ENCODE measurements around the gene TMOD3.

Gene TMOD3

GRCh38 chr15:51818150-51818549 lies 11.3 kb upstream of the TMOD3 start:
- Histone ChIP-seq H3K4me3 (ENCODE audit: insufficient read depth, low read length, poor library complexity, severe bottlenecking) (no peak overlapping the region), H3F3A (ENCODE audit: insufficient read depth) (no peaks in the 10 kb centered on the region), H3K27me3 (ENCODE audit: low read length) (no peaks in the 10 kb centered on the region), H3K4me2 (ENCODE audit: low read depth, low read length, poor library complexity, severe bottlenecking) (no peak overlapping the region), H3K79me2 (ENCODE audit: insufficient read depth, low read length) (no peaks in the 10 kb centered on the region), H2AFZ (ENCODE audit: low read depth, low read length, severe bottlenecking) (no peak overlapping the region), H3K9me2 (replicated peaks; ENCODE audit: insufficient read depth, low read length) (no peaks in the 10 kb centered on the region), H3K36me3 (ENCODE audit: low read length) (no peaks in the 10 kb centered on the region), H3K9me3 (ENCODE audit: insufficient read depth, low read length) (no peaks in the 10 kb centered on the region), H3K27ac (ENCODE audit: low read depth, low read length) (no peak overlapping the region), H3K9ac (ENCODE audit: low read length) (no peak overlapping the region), H4K20me1 (ENCODE audit: low read depth, low read length) (no peaks in the 10 kb centered on the region)
- no peak for TF ChIP-seq CTCF (IDR thresholded peaks at IDR 0.05; ENCODE audit: insufficient read depth, low read length, poor library complexity, severe bottlenecking)
- no peak for TF ChIP-seq EZH2phosphoT487 (conservative IDR thresholded peaks at IDR 0.05; ENCODE audit: low read length)

- no peak overlapping the region for H3K9ac ChIP-seq (ENCODE audit: low read length)
- TF ChIP-seq EZH2phosphoT487 (conservative IDR thresholded peaks at IDR 0.05; ENCODE audit: low read length), result no peak
- no peak for TF ChIP-seq CTCF (IDR thresholded peaks at IDR 0.05; ENCODE audit: insufficient read depth, low read length, poor library complexity, severe bottlenecking)
- H4K20me1 ChIP-seq (ENCODE audit: low read depth, low read length), result no peaks in the 10 kb centered on the region
- H2AFZ ChIP-seq (ENCODE audit: low read depth, low read length, severe bottlenecking), result no peak overlapping the region
- no peaks in the 10 kb centered on the region for H3K27me3 ChIP-seq (ENCODE audit: low read length)
- peaks cover 8% of the 10 kb centered on the region for H3K79me2 ChIP-seq (ENCODE audit: insufficient read depth, low read length)
- no peak overlapping the region for H3K4me3 ChIP-seq (ENCODE audit: insufficient read depth, low read length, poor library complexity, severe bottlenecking)
- H3K27ac ChIP-seq (ENCODE audit: low read depth, low read length), result no peak overlapping the region
- no peak overlapping the region for H3K4me2 ChIP-seq (ENCODE audit: low read depth, low read length, poor library complexity, severe bottlenecking)
- peaks cover 4% of the 10 kb centered on the region; the same call in 1 of the 2 replicates for H3F3A ChIP-seq (ENCODE audit: insufficient read depth)
- H3K9me2 ChIP-seq (replicated peaks; ENCODE audit: insufficient read depth, low read length), result no peaks in the 10 kb centered on the region
- no peaks in the 10 kb centered on the region for H3K9me3 ChIP-seq (ENCODE audit: insufficient read depth, low read length)
- no peaks in the 10 kb centered on the region for H3K36me3 ChIP-seq (ENCODE audit: low read length)
These were observed 3.8 kb upstream of the TMOD3 start for GRCh38 chr15:51825698-51826097.

- peak overlapping the region; percentile 97 for H3K4me2 ChIP-seq (ENCODE audit: low read depth, low read length, poor library complexity, severe bottlenecking)
- H3K9me3 ChIP-seq (ENCODE audit: insufficient read depth, low read length), result no peaks in the 10 kb centered on the region
- H3K4me3 ChIP-seq (ENCODE audit: insufficient read depth, low read length, poor library complexity, severe bottlenecking), result no peak overlapping the region
These were observed 655 bp upstream of the TMOD3 start for GRCh38 chr15:51828621-51829375.

More at GRCh38 chr15:51828621-51829375, 655 bp upstream of the TMOD3 start:
- Histone ChIP-seq H3K36me3 (ENCODE audit: low read length) (0 out of 2 replicates have a peak, but pooled peaks cover 5% of the 10 kb centered on the region), H3K9ac (ENCODE audit: low read length) (no peak overlapping the region), H3F3A (ENCODE audit: insufficient read depth) (peaks cover 4% of the 10 kb centered on the region; the same call in 1 of the 2 replicates), H2AFZ (ENCODE audit: low read depth, low read length, severe bottlenecking) (peak overlapping the region; percentile 96), H3K9me2 (replicated peaks; ENCODE audit: insufficient read depth, low read length) (no peaks in the 10 kb centered on the region), H4K20me1 (ENCODE audit: low read depth, low read length) (peaks cover 17% of the 10 kb centered on the region), H3K27ac (ENCODE audit: low read depth, low read length) (no peak overlapping the region), H3K27me3 (ENCODE audit: low read length) (no peaks in the 10 kb centered on the region), H3K79me2 (ENCODE audit: insufficient read depth, low read length) (peaks cover 23% of the 10 kb centered on the region)
- no peak for TF ChIP-seq CTCF (IDR thresholded peaks at IDR 0.05; ENCODE audit: insufficient read depth, low read length, poor library complexity, severe bottlenecking)
- no peak for TF ChIP-seq EZH2phosphoT487 (conservative IDR thresholded peaks at IDR 0.05; ENCODE audit: low read length)

Data from SU-DHL-6 (cell line).